Fibroblast of gingiva (primary cell): ENCODE data around the gene SEMG1.

Experiments used
- DNase-seq: peaks from one replicate; pipeline ENCODE4 v3.0.0-alpha.2; 2011; ENCODE audit warnings: low read depth

SEMG1 gene, protein sequence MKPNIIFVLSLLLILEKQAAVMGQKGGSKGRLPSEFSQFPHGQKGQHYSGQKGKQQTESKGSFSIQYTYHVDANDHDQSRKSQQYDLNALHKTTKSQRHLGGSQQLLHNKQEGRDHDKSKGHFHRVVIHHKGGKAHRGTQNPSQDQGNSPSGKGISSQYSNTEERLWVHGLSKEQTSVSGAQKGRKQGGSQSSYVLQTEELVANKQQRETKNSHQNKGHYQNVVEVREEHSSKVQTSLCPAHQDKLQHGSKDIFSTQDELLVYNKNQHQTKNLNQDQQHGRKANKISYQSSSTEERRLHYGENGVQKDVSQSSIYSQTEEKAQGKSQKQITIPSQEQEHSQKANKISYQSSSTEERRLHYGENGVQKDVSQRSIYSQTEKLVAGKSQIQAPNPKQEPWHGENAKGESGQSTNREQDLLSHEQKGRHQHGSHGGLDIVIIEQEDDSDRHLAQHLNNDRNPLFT

DNA sequence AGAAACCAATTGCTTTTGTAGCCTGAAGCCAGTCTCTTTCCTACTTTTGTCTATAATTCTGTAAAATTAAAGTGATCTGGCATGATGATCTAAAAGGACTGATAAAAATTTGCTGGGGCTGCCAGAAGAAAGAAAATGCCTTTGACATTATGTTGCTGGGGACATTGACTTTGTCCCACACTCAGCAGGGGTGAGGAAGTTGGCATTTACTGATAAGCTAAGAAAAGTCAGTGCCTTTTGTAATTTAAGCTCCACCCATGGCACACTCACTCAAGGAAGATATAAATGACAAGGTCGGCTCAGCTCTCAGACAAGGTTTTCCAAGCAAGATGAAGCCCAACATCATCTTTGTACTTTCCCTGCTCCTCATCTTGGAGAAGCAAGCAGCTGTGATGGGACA lies at the start of gene SEMG1:
Gene SEMG1 (plus strand): TSS at position 309 of the 400 bp plus-strand sequence. CDS start 21 bp downstream, at position 330.
- no peak for DNase-seq

DNA sequence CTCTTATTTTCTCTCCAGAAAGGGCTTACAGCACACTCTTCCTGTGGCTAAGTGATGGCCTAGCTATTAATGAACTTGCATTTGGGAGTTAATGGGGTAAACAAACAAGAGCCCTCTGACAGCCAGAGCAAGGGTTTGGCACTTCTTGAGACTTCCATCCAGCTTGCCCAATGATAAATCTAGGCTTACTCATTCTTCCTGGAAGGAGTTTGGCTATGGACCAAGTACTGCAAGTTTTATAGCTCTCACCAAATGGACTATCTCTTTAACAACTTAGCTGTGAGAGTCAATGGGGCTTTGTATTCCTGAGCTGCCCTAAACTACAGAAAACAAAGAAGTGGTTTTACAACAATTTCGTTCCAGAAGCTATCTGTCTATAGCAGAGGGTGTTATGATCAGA lies 48.9 kb upstream of the SEMG1 start:
- DNase-seq, result peak; percentile 52

DNA sequence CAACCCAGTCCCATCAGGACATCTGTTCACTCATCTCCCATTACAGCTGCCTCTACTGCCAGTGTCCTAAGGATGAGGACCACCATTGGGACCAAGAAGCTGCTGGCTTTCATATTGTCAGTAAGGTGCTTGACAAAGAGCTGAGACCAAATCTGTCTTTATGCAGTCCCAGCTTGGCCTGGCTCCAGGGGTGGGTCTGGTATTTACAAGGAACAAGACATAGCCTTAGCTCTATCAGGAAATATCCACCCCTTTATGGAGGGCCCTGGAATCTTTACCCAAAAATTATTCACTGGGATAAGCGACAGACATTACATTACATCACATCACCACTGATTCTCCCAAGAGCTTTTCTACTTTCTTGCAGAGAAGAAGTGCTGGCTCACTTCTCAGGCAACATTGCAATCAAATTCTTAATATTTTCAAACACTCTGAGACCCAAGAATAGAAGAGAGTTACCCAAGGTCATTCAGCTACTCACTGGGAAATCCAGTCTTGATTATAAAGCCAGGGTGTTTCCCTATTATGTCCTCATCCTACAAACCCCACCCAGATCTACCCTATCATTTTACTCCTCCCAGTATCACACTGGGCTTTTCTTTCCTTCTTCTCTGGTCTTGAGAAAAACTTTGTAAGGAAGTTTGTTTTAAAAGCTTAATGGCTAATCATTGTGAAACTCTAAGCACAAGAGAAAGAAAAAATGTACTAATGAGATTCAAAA lies 43.6 kb upstream of the SEMG1 start:
- no peak for DNase-seq

DNA sequence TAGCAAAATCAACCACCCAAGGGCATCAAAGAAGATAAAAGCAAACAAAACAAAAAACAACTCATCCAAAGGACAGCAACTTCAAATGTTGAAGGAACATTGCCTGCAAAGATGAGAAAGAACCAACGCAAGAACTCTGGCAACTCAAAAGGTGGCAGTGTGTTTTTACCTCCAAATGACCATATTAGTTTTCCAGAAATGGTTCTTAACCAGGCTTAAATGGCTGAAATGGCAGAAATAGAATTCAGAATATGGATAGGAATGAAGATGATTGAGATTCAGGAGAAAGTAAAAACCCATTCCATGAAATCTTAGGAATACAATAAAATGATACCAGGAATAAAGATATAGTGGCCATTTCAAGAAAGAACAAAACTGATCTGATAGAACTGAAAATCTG lies 41.9 kb upstream of the SEMG1 start:
- no peak for DNase-seq

DNA sequence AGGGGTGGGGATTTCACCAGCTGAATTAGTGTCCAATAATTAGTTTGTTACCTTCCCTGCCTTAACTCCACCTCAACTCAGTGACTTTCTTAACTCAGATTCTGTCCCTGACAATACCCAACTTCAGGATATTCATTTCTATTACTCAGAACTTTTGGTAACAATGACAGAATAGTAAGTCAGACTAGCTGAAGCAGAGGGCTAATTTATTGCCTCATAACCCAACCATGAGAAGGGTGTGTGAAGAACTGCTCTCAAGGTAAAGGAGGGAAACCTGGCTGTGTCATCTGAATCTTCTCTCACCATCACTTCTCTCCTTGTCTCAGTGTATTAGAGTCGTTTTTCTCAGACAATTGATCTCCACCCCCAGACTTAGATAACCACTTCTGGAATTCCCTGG lies 33.3 kb upstream of the SEMG1 start:
- no peak for DNase-seq

GRCh38 chr20:45174434-45175364 lies 32.1 kb upstream of the SEMG1 start, which contains the start of gene PI3:
Gene PI3 (plus strand): TSS chr20:45174902. CDS start chr20:45174923, 21 bp downstream.
- DNase-seq, result no peak

- DNase-seq, result no peak
These were observed 30.1 kb upstream of the SEMG1 start for GRCh38 chr20:45176526-45177267.

GRCh38 chr20:45179166-45179565 lies 27.7 kb upstream of the SEMG1 start:
- no peak for DNase-seq

- DNase-seq, result peak; percentile 15
These were observed 25.2 kb upstream of the SEMG1 start for GRCh38 chr20:45181639-45182038.

GRCh38 chr20:45183084-45183483 lies 23.7 kb upstream of the SEMG1 start:
- no peak for DNase-seq

- DNase-seq, result no peak
These were observed 19.1 kb upstream of the SEMG1 start for GRCh38 chr20:45187693-45188092.

- no peak for DNase-seq
These were observed 17.7 kb upstream of the SEMG1 start for GRCh38 chr20:45189067-45189609.

DNA sequence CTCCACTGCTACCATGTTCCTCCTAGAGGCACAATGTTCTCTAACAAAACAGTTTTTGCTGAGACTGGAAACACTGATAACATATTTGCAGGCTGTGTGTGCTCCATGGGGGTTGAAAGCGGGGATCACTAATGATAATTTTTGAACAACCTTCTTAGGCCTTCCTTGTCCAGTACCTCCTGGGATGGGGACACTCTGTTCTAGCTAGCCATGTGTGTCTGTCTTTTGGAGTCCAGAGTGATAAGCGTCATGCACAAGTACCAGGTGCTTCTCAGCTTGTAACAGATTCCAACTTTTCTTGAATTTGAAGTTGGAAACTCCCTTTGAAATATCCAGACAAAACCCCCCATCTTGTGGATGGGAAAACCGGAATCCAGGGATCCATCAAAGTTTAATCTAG lies 17.0 kb upstream of the SEMG1 start:
- DNase-seq, result no peak

DNA sequence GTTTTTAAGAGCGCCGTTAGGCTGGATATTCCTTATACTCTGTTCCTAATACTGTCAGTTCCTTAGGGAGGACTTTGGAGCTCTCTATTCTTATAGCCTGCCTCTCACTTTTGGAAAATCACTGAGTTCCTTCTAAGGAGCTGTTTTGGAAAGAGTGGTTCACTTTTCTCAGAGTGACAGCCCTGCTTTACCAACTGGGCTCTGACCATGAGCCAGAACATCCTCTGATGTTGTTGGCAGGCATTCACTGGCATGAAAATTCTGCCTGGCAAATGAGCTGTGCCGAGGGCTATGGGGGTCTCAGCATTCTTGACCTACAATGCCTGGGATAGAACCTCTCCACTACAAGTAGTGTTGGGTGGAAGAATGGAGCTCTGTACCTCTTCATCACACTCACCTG lies 14.9 kb upstream of the SEMG1 start:
- DNase-seq, result no peak

DNA sequence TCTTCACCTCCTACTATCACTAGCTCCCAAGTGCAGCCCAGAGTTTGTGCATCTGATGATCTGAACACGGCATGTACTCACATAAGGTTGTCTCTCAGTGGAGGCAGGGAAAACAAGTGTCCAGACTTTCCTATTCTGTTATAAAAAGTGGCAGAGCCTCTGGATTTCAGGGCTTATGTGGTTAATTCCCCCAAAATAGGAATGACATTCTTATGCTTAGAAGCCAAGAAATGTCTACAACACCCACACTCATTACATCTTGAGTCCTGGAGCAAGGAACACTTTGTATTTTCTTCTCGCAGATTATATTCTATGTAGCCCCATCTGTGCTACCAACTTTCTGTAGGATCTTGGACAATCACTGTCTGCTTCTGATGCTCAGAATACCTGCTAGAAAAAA lies 13.5 kb upstream of the SEMG1 start:
- no peak for DNase-seq

DNA sequence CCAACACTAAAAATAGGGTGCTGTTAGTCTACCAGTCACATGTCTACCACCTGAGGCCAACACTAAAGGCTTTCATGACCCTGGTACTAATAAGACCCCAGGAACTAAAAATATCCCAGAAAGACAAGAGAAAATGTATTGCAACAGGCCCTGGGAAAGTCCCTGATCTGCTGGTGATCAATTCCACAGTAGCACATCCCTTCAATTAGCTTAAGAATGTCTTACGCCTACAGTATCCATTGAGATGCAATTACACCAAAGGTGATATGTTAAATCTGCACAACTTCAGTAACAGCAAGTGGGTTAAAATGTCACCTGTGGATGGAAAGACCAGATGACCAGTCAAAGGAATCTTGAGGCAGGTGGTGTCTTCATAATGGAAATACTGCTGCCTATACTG lies 3.1 kb downstream of the SEMG1 start:
- DNase-seq, result no peak

DNA sequence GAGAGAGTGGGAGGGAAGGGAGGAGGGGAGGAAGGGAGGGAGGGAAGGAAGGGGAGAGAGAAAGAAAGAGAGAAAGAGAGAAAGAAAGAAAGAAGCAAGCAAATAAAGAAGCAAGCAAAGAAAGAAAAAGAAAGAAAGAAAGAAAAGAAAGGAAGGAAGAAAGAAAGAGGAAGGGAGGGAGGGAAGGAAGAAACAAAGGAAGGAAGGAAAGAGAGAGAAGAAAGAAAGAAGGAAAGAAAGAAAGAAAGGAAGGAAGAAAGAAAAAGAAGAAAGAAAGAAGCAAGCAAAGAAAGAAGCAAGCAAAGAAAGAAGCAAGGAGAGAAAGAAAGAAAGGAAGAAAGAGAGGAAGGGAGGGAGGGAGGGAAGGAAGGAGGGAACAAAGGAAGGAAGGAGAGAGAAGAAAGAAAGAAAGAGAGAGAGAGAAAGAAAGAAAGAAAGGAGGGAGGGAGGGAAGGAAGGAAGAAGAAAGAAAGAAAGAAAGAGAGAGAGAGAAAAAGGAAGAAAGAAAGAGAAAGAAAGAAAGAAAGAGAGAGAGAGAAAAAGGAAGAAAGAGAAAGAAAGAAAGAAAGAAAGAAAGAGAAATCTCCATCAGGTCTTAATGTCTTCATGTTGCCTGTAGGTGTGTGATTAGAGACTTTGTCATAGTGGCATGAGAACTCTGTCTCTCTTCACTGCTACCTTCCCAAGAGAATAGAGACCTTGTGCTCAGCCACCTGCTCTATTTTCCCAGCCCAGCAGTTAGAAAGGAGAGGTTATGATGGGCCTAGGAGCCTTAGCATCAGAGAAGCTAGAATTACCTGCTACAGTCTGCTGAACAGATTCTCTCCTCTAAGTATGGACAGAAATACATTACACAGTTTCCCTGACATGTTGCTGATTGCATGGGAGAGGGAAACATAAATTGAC lies 5.0 kb downstream of the SEMG1 start:
- DNase-seq, result no peak

GRCh38 chr20:45212836-45213235 lies 6.0 kb downstream of the SEMG1 start:
- no peak for DNase-seq

- no peak for DNase-seq
These were observed 11.3 kb downstream of the SEMG1 start for GRCh38 chr20:45218124-45218523.

DNA sequence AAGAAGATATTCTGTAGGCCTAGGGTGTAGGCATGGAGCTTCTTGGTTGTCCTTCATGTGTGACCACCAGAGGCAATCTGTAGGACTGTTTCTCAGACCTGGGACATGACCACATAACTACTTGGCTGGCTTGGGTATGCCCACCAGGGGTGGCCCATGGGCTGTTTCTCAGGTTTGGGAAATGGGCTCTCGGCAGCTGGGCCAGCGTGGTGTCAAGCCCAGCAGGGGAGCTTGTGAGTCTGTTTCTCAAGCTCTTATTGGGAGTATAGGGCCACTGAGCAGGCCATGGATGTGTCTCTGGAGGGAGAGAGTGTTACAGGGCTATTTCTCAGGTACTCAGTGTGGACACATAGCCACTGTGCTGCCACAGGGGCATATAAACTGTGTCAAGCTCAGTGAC lies 11.8 kb downstream of the SEMG1 start:
- no peak for DNase-seq
